Thymus (tissue), 14 donors: ENCODE data around the gene CD160. TPM values are rescaled to one million over a fixed set of nuclear protein-coding genes. Genes with fewer than 3 reads are reported as not detected.
"Not testable (repeated sequence)": the region's sequence is repeated elsewhere in the genome, so short reads cannot be mapped to it uniquely, and the experiment has no call there.

ENCODE experiments used
- DNase-seq, 9 donors: peaks; one replicate each; pipeline ENCODE4 v3.0.0-alpha.2; 2013; ENCODE audit warnings: low spot score in 9 of 9, low read depth in 6 of 9, missing footprints in 1 of 9
- H3K27ac ChIP-seq, 2 donors: one replicate each; pipeline ENCODE4 v1.5.1; 2013; ENCODE audit warnings: control low read depth in 1 of 2, low read depth in 1 of 2, low read length in 1 of 2, mild to moderate bottlenecking in 1 of 2, moderate library complexity in 1 of 2
- H3K27me3 ChIP-seq, 2 donors: one replicate each; pipeline ENCODE4 v1.5.1; 2013; ENCODE audit warnings: low read length in 1 of 2; ENCODE audit not compliant: control insufficient read depth in 2 of 2, insufficient read depth in 1 of 2
- H3K36me3 ChIP-seq, 2 donors: one replicate each; pipeline ENCODE4 v1.5.1; 2013; ENCODE audit warnings: low read length in 1 of 2, mild to moderate bottlenecking in 1 of 2, moderate library complexity in 1 of 2; ENCODE audit not compliant: control insufficient read depth in 2 of 2, insufficient read depth in 2 of 2
- H3K4me1 ChIP-seq, 2 donors: one replicate each; pipeline ENCODE4 v1.5.1; 2013; ENCODE audit warnings: low read length in 2 of 2; ENCODE audit not compliant: control insufficient read depth in 2 of 2, insufficient read depth in 2 of 2
- H3K4me3 ChIP-seq, 2 donors: one replicate each; pipeline ENCODE4 v1.5.1; 2013; ENCODE audit warnings: low read length in 2 of 2, control low read depth in 1 of 2, mild to moderate bottlenecking in 1 of 2
- H3K9me3 ChIP-seq, 2 donors: one replicate each; pipeline ENCODE4 v1.5.1; 2013; ENCODE audit warnings: low read length in 1 of 2, mild to moderate bottlenecking in 1 of 2; ENCODE audit not compliant: control insufficient read depth in 2 of 2, insufficient read depth in 1 of 2
- WGBS: extraction: QIAGEN DNeasy Blood & Tissue Kit; methylation state at CpG from one replicate; pipeline ENCODE4 v1.1.7; 2013; 5-methylcytosine and 5-hydroxymethylcytosine counted together
- long read RNA-seq, 10 donors: transcript quantifications; one replicate each; lab custom pipeline, GENCODE V29; 2026
- polyA plus RNA-seq: library from polyadenylated mRNA; stranded (reverse); fragments of 200-250 nt; gene quantifications from one replicate; pipeline ENCODE4 v1.2.3, GENCODE V29; 2013
- total RNA-seq: library from RNA; stranded (reverse); fragments of 120-200 nt; gene quantifications from one replicate; pipeline ENCODE4 v1.2.4, GENCODE V29; 2013
- donor health status: healthy.

CD160 gene, protein sequence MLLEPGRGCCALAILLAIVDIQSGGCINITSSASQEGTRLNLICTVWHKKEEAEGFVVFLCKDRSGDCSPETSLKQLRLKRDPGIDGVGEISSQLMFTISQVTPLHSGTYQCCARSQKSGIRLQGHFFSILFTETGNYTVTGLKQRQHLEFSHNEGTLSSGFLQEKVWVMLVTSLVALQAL
- total RNA-seq (0.76 TPM), polyA plus RNA-seq (0.25 TPM)
- long read RNA-seq, donor 1: 0 reads
- long read RNA-seq, donor 2: 0 reads
- long read RNA-seq, donor 3: 0 reads
- long read RNA-seq, donor 4: 0 reads
- long read RNA-seq, donor 5, partial matches to known transcripts: 23 of 23 reads
- long read RNA-seq, donor 5, other reads (novel, unspliced or antisense): 0 of 23 reads
- long read RNA-seq, donor 6: 0 reads
- long read RNA-seq, donor 7, partial matches to known transcripts: 46 of 46 reads
- long read RNA-seq, donor 7, other reads (novel, unspliced or antisense): 0 of 46 reads
- long read RNA-seq, donor 8: 0 reads
- long read RNA-seq, donor 9: 0 reads
- long read RNA-seq, donor 10: 0 reads

DNA sequence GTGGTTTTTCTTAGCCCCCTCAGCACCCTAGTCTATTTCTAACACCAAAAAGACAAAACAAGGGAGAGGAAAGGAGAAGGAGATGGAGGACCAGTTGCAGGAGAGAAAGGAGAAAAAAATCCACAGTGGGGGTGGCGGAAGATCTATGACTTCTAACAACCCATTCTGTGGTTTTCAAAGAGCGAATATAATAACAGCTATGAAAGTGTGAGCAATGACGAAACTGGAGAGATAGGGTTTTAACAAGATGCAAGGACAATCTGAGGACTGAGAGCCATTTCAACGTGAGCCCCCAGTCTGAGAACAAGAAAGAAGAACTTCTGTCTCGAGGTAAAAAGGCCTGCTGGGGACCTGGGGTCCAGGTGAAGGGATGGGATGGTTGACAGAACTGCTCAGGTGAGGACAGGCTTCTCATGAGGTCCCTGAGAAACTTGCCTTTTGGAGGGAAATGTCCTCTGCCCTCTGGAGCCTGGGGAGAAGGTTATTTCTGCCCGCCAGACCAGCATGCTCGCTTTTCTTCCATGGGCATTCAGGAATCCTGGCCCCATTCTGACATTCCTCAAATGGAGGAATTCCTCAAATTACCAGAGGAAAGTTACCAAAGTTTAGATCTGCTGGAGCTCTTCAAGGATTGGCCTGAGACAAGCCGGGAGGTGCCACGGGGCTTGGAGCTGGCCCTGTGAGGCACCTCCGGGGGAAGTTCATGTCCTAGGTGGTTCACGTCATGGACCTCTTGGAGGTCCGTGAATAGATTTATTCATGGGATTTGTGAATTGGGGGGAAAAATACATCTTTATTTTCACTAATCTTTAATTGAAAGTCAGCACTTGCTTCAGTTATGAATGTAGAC is at the start of gene CD160:
TSS of gene CD160 (plus strand) at position 270 of the 850 bp plus-strand sequence. CDS start 8,829 bp downstream, outside the sequence.
- H3K27ac ChIP-seq: no peak within 1 kb of the TSS
- DNase-seq: no peak
- no peaks in the 10 kb centered on the region for H3K9me3 ChIP-seq
- H3K4me3 ChIP-seq: no peak within 1 kb of the TSS
- H3K36me3 ChIP-seq: no peaks in the 10 kb centered on the region
- 94% methylated on average over 12 of the region's 12 CpGs for WGBS
- H3K27me3 ChIP-seq: peaks cover 0 to 26% of the 10 kb centered on the region in 2 donors
- H3K4me1 ChIP-seq: peaks cover 0 to 9% of the 10 kb centered on the region in 2 donors

DNA sequence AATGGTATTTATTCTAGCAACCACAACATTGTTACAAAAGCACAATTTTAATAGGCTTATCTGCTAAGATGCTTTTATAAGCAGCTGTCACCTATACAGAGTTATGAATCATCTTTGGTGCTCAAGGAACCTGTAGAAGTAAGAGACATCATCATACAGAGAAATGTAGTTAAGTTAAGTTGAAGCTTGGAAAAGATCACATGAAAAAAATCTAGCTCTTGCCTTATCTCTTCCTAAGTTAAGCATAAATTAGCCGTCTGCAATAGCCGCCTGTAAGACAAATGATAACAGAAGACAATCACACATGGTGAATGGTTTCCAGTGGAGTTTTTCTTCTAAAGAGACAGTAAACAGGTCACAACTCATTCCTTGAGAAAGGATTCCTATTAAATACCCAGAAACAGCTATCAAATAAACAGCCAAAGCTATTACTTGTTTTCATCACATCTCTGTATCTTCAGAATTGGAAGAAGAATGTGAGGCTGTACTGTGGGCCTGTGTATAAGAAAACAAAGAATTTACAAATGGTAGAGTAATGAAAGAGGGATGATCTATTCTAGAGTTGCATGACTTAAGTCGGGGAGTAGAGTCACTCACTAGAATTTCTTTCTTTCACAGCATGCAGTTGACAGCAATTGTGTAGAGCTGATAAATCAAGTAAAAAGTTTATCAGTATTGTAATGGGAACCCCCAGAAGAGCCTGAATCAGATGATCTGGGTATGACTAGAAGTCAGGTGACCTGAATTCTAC is 48.1 kb upstream of the CD160 start:
- 92% methylated on average over 1 of the region's 3 CpGs for WGBS
- H3K9me3 ChIP-seq, DNase-seq, H3K27ac ChIP-seq, H3K4me1 ChIP-seq, H3K4me3 ChIP-seq, H3K36me3 ChIP-seq, H3K27me3 ChIP-seq: not testable (repeated sequence)

DNA sequence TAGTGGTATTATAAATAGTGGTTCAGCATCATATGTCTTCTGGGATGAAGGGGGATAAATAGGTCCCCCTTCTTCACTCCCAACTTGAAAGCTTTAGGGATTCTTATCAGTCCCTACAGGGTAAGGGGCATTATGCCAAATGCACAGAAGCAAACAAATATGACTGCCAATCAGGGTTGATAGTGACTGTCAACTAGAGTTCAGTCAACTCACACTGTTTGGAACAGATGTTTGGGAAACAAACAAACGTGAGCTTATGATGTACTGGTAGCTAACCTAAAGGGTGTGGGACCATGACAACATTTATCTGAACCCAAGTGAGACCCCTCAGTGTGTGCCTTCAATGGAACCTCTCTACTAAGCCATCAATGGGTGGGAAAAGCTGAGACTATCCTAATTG is 46.1 kb upstream of the CD160 start:
- H3K4me1 ChIP-seq, H3K9me3 ChIP-seq, H3K36me3 ChIP-seq, H3K27me3 ChIP-seq, H3K4me3 ChIP-seq, H3K27ac ChIP-seq, DNase-seq: not testable (repeated sequence)
- WGBS: no CpG with 5 or more reads among the region's 1 CpG

DNA sequence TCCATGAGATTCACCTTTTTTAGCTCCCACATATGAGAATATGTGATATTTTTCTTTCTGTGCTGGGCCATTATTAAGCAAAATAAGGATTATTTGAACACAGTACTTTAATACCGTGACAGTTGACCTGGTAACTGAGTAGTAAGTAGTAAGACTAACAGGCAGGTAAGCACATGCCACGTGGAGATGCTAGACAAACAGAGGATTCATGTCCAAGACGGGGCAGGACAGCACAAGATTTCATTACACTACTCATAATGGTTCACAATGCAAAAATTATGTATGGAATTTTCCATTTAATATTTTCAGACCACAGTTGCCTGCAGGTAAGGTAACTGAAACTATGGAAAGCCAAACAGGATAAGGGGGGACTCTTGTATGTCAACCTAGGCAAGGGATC is 34.4 kb upstream of the CD160 start:
- H3K36me3 ChIP-seq, H3K27me3 ChIP-seq, DNase-seq, H3K27ac ChIP-seq, H3K9me3 ChIP-seq, H3K4me1 ChIP-seq, H3K4me3 ChIP-seq: not testable (repeated sequence)
- 98% methylated on average over 2 of the region's 3 CpGs for WGBS

DNA sequence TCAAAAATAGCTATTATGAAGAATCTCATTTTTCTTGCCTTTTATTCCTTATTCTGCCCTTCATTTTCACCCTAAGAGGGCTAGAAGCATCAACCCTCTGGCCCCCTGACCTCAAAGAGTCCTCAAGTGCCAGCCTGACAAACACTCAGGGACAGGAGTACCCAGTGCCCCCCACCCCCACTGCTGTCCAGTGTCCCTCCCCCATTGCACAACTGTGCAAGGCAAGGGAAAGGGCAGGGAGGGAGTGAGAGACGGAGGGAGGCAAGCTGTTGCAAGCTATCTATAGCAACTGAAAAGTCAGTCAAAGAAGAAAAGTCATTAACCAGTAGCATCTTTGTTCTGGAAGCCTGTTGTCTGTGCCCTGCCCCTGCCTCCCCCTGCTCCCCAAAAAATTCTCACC is 33.2 kb upstream of the CD160 start:
- WGBS: 94% methylated on average over 1 of the region's 1 CpG
- peaks cover 0 to 12% of the 10 kb centered on the region in 2 donors for H3K4me1 ChIP-seq
- H3K36me3 ChIP-seq, H3K9me3 ChIP-seq, DNase-seq, H3K27ac ChIP-seq, H3K27me3 ChIP-seq, H3K4me3 ChIP-seq: not testable (repeated sequence)

DNA sequence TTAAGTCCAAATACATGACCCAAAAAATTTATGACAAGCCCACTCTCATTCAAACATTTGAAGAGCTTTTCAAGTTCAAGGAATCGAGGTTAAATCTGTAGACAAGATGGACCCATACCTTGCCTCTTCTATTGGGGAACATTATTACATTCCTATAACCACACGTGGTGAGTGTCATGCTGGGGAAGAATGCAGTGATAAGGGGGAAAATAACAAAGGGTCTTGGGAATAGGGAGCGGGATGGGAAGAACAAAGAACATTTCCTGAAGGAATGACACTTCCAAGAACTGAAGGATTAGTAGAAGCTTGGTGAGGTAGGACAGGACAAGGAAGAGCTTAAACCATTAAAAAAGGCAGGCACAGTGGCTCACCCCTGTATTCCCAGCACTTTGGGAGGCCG is 31.0 kb upstream of the CD160 start:
- Histone ChIP-seq H3K4me1 (peaks cover 0 to 15% of the 10 kb centered on the region in 2 donors), H3K27ac (no peak overlapping the region), H3K27me3 (no peaks in the 10 kb centered on the region), H3K9me3 (no peaks in the 10 kb centered on the region), H3K36me3 (no peaks in the 10 kb centered on the region), H3K4me3 (no peak overlapping the region)
- WGBS: 91% methylated on average over 4 of the region's 4 CpGs
- no peak for DNase-seq

DNA sequence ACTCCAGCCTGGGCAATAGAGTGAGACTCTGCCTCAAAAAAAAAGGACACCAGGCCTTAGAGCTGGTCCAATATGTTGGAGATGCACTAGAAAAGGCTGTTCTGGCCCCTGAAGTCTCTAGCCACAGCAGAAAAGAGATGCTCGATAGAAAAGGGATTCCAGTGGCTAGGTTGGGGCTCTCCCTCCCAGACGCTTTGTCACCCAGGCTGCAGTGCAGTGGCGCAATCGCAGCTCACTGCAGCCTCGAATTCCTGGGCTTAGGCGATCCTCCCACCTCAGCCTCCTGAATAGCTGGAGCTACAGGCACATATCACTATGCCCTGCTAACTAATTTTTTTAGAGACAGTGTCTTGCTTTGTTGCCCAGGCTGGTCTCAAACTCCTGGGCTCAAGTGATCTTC is 30.4 kb upstream of the CD160 start:
- WGBS: 98% methylated on average over 6 of the region's 6 CpGs
- Histone ChIP-seq H3K4me1 (peaks cover 0 to 15% of the 10 kb centered on the region in 2 donors), H3K9me3 (no peaks in the 10 kb centered on the region), H3K36me3 (no peaks in the 10 kb centered on the region), H3K27ac (no peak overlapping the region), H3K4me3 (no peak overlapping the region), H3K27me3 (no peaks in the 10 kb centered on the region)
- no peak for DNase-seq

DNA sequence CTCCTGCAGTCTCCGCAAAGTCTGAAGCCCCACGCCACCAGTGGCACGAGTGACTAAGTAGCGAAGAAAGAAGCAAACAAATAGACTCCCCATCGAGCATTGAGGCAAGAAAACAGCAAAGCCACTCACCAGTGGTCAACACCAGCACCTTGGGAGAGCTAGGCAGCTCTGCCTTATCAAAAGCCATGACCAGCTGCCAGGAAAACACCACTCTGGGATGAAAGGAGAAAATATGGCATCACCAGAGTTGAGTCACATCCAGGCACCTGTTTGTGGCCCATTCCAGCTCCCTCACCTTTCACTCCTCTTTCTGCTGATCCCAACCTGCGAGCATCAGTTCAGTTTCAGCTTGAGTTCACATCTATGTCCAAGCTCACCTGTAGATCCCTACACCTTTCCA is 29.4 kb upstream of the CD160 start:
- Histone ChIP-seq H3K36me3 (no peaks in the 10 kb centered on the region), H3K4me1 (peaks cover 0 to 15% of the 10 kb centered on the region in 2 donors), H3K4me3 (no peak overlapping the region), H3K27me3 (no peaks in the 10 kb centered on the region), H3K9me3 (no peaks in the 10 kb centered on the region), H3K27ac (no peak overlapping the region)
- DNase-seq: no peak
- WGBS: 97% methylated on average over 6 of the region's 6 CpGs
